ENCODE results near the gene PRRT4.

PRRT4 gene

GRCh38 chr7:128394904-128395496 is 33.5 kb upstream of the PRRT4 start:
- DNase-seq, result no peak

GRCh38 chr7:128393526-128394330 is 32.2 kb upstream of the PRRT4 start:
- DNase-seq, result no peak

GRCh38 chr7:128392446-128393327 is 31.2 kb upstream of the PRRT4 start:
- DNase-seq, result no peak

- DNase-seq, result no peak
Measured at GRCh38 chr7:128391805-128392204, 30.3 kb upstream of the PRRT4 start.

- DNase-seq, result no peak
Measured at GRCh38 chr7:128390871-128391565, 29.5 kb upstream of the PRRT4 start.

GRCh38 chr7:128389618-128390329 is 28.3 kb upstream of the PRRT4 start:
- DNase-seq, result no peak

GRCh38 chr7:128389085-128389617 is 27.7 kb upstream of the PRRT4 start:
- DNase-seq, result no peak

- no peak for DNase-seq
Measured at GRCh38 chr7:128388145-128388485, 26.6 kb upstream of the PRRT4 start.

GRCh38 chr7:128387216-128388144 is 26.0 kb upstream of the PRRT4 start:
- DNase-seq, result peak; percentile 68

- DNase-seq, result no peak
Measured at GRCh38 chr7:128385988-128386925, 24.8 kb upstream of the PRRT4 start.

GRCh38 chr7:128384726-128385125 is 23.2 kb upstream of the PRRT4 start:
- no peak for DNase-seq

- DNase-seq, result no peak
Measured at GRCh38 chr7:128383776-128384175, 22.3 kb upstream of the PRRT4 start.

- DNase-seq, result no peak
Measured at GRCh38 chr7:128381161-128381821, 19.8 kb upstream of the PRRT4 start.

GRCh38 chr7:128380483-128381106 is 19.1 kb upstream of the PRRT4 start:
- no peak for DNase-seq

GRCh38 chr7:128379900-128380479 is 18.5 kb upstream of the PRRT4 start:
- no peak for DNase-seq

GRCh38 chr7:128378637-128379036 is 17.1 kb upstream of the PRRT4 start:
- DNase-seq, result no peak

- DNase-seq, result no peak
Measured at GRCh38 chr7:128376077-128376476, 14.6 kb upstream of the PRRT4 start.

- no peak for DNase-seq
Measured at GRCh38 chr7:128374041-128374440, 12.6 kb upstream of the PRRT4 start.

Data from fibroblast of skin of abdomen (primary cell).